ENCODE results near the gene HIP1.
"Not testable (repeated sequence)": the region's sequence is repeated elsewhere in the genome, so short reads cannot be mapped to it uniquely, and the experiment has no call there.

HIP1 gene

DNA sequence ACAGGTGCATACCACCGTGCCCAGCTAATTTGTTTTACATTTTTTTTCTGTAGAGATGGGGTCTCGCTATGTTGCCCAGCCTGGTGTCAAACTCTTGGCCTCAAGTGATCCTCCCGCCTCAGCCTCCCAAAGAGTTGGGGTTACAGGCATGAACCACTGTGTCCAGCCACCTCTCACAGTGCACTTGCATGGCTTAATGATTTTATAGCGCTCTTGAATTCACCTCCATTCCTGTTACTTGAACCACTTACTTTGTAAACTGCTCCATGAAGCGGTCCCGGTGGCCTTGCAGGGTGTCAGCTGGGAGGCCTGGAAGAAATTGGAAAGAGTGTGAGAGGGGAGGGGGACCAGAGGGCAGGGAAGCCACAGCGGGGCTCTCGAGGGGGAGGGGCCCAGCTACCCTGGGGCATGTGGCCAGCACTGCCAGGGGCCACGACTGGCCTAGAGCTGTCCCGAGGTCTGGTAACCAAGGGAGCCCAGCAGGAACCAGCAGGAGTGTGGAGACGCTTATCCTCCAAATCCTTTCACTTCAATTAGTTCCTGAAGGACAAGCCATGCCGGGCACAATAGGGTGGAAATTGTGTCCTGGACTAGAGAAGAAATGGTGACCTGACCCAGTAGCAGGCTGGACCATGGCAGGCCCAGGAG is 170.7 kb downstream of the HIP1 start:
- DNase-seq: no peak

DNA sequence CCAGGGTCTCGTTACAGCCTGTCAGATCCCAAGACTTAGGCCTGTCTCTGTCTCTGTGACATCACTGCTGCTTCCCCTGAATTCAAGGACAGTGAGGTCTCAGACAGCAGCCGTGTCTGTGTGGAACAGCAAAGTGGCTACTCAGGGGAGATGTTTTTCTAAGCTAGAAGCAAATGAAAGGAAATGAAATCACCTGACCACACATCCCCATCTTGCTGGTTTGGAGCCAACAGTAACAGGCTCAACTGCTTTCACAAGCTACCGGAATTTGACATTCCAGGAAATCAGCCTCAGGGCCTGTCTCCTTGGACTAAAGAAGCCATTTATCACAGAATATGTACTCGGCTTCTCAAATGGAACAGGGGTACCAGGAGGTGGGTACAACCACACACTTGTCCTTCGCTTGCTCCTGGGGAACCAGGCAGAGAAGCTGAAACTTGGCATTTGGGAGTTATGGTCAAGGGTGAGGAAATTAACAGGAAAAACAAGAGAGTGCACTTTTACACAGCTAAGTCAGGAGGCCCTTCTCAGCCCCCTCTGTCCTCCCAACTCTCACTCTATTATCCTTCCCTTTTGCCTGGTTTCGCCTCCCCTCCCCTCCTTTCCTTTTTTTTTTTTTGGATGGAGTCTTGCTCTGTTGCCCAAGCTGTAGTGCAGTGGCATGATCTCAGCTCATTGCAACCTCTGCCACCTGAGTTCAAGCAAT is 173.5 kb downstream of the HIP1 start:
- DNase-seq: no peak

DNA sequence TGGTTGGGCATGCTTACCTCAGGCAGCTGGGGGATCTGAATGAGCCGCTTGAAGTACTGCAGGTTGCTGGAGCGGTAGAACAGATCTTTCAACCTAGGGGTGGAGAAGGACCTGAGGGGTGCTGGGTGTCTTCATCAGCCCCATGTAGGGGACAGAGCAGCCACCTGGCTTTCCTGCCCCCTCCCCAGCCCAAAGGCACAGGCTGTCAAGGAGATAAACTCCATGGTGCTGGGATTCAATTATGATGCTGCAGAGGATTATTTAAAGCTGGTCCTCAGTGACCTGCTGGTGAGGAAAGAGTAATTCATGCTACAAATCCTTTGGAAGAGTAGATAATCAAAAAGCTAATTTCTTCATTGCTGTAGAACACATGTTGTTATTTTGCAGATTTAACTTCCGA is 175.6 kb downstream of the HIP1 start:
- no peak for DNase-seq

DNA sequence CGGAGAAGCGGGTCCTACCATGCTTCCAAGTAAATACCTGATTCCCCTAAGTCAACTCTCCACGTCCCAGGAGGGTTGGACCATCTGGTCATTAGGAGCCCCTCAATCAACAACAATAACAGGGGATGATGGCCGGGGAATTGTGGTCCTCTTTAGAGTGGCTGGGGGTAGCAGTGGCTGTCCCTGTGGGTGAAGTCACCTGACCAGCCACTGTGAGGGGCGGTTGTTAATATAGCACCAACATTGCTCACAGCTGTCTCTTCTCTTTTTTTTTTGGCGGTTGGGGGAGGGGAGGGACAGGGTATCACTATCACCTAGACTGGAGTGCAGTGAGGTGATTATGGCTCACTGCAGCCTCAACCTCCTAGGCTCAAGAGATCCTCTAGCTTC is 178.8 kb downstream of the HIP1 start:
- no peak for DNase-seq

DNA sequence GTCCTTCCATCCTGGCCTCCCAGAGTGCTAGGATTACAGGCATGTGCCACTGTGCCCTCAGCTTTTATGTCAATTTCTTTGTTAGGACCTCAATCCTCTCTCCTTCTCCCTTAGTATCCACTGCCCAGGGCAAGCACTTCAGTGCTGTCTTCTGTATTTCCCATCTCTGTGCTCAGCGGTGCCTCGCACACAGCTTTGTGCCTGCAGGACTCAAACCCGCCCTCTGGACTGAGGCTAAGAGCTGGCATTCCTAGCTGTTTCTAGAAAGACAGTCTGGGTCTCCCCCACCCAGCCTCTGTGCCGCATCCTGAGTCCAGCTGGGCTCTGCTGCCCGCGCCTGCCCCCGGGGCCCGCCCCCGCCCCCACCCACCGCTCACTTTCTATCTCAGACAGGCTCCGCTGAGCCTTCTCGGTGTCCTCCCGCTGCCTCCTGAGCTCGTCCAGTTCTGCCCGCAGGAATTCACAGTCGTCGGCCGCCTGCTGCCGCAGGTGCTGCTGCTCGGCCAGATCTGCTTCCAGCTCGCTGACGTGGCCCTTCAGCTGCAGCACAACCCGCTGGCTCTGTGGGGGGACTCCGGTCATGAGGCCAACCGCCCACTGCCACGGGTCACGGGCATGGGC is 179.3 kb downstream of the HIP1 start:
- DNase-seq: no peak

DNA sequence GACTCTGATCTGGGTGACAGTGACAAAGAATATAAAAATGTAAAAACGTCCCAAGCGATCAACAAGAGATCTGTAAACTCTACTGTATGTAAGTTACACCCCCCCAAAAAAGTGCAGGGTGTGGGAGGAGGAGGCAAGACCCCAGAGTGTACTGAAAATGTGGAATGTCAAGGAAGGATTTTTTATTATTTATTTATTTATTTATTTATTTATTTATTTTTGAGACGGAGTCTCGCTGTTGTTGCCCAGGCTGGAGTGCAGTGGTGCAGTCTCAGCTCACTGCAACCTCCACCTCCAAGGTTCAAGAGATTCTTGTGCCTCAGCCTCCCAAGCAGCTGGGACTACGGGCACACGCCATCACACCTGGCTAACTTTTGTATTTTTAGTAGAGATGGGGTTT is 181.9 kb downstream of the HIP1 start:
- DNase-seq: not testable (repeated sequence)

DNA sequence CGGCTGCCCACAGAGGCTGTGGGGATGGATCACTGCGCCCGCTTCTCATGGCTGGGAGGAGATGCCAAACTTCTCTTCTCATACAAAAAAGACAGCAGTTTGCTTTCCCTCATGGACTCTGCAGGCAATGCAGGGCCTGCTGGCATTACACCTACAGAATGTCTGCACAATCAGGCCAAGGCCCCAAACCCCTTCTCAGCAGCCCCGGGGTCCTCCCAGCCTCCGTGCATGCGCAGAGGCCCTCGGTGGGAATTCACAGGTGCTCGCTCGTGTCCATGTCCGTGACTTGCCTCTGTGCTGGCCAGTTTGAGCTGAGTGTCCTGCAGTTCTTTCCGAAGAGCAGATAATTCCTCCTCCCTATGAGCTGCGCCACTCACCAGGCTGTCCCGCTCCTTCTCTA is 183.0 kb downstream of the HIP1 start:
- no peak for DNase-seq

DNA sequence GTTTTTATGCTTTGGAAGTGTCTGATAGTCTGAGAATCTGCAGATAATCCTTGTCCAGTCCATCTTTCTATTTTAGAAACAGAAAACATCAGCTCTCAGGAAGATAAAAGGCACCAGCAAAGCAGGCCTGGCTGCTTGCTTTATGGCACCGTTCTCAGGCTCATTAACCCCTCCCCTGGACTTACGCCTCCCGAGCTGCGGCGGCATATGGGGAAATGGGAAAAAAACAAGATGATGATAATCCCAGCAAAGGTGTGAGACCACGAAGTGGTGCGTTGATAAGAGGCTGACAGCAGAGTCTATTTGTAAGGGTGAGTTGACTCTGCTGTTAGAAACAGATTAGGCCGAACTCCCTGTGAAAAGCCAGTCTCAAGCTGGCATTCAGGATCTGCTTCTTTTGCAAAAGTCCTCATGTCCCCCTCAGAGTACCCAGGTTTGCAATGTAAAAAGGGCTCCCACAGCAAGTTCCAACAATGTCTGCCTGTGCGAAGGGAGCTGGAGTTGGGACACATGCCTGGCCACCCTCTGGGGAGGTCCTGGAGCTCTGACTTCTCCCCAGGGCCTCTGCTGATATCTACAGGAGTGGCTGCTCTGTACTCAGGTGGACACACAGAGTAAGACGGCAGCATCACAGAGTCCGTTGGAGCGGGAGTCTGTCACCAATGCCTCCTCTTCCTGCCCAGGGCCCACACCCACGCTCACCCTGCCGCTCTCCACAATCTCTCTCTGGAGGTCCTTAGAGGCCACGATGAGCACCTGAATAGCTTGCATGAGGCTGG is 192.3 kb downstream of the HIP1 start:
- DNase-seq: no peak

DNA sequence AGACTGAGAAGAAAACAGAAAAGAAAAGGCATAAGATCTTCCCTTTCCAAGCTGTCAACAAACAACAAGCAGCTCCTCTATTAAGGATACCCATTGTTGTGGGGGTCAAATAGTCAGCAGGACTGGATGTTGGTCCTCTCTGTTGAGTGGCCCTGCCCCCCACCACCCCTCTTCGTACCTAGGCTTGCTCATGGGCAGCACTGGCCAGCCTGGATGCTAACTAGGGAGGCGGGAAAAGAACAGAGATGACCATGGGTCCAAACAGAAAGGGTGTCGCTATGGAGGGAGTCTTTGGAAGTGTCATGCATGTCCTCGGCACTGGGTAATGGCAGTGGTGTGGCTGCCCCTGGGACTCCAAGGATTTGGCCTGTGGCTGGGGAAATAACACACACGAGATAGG is 201.0 kb downstream of the HIP1 start:
- no peak for DNase-seq

DNA sequence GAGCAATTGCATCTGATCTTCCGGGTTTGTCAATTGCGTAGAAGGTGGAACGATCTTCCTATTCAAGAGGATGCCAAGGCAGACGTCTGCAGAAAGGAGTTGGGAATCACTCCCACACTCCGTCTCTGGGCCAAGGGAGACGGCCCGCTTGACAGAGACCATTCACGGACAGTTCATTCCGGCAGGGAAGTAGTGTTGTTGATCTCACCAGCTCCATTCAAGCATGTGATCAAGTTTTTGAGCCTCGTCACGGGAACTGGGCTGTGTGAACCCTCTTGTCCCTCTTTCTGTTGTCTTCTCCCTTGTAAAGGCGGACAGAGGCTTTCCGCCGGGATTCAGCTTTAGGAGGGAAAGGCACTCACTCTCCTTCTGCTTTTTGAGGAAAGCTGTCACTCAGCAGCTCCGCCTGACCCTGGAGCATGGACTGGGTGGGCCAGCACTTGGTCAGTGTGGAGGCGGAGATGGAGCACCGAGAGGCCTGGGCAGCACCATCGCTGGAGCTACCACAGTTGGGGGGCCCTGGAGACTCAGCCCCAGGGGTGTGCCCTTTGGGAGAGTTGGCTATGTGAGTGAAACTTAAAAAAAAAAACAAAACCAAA is 201.7 kb downstream of the HIP1 start:
- DNase-seq: no peak

DNA sequence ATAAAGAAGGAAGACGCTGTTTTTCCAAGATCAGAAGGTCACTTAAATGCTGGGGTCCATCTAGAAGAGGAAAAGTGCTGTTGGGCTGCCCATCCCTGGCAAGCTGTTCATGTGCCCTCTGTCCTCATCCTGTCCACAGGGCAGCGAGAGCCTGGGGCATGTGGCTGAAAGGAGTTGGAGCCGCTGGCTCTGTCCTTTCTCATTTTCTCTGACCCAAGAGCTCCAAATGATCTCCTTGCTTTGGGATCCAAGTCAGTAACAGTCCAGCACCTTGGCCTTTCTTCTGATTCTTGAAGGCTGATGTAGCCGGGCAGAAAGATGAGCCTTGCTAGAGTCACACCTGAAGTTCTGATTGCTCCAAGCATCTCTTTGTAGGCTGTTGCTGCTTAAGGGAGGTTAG is 202.2 kb downstream of the HIP1 start:
- no peak for DNase-seq

DNA sequence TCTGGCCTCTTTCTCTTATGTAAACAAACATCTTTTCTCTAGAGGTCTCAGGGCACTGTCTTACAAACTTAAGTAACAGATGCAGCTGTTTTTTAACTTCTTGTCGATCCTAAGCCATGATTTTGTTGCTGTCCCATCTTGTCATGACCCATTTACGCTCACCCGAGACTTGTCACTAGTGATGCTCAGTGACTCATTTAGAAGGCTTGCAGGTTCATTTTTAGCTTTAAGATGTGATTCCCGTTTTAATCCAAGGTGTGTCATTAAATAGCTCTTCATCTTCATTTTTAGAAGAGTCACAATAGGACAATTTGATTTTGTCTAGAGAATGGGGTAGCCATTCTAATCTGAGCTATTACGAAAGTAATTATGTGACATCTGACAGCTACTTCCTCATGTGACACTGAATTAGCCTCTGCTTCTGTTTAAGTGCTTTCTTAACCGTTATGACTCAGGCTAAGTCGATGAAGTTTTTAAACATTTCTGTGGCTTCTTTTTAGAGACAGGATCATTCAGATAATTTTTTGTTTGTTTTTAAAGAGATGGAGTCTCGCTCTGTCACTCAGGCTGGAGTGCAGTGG is 203.9 kb downstream of the HIP1 start:
- no peak for DNase-seq

DNA sequence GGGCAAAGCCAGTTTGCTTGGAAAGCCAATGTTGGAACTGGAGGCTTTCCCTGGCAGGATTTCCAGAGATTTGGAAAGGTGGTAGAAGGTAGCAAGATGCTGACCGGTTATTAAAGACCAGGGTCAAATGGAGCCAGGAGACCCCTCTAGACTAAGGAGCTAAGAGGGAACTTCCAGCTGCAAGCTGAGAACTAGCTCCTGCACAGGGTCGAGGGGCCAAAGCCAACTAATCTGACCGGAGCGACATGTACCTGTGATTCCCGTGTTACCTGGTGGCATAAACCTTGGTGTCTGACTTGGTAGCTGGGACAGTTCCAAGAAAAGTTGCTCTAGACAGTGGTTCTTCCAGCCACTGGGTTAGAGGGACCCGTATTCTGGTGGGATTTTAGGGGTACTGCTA is 204.8 kb downstream of the HIP1 start:
- no peak for DNase-seq

DNA sequence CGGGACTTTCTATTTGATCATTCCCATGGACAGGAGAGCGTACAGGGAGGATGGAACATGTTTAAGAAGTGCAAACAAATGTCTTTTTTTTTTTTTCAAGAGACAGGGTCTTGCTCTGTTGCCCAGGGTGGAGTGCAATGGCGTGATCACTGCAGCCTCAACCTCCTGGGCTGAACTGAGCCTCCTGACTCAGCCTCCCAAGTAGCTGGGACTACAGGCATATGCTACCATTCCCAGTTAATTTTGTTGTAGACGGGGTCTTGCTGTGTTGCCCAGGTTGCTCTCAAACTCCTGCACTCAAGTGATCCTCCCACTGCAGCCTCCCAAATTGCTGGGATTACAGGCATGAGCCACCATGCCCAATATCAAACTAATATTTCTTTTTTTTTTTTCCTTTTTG is 206.1 kb downstream of the HIP1 start:
- DNase-seq: no peak

DNA sequence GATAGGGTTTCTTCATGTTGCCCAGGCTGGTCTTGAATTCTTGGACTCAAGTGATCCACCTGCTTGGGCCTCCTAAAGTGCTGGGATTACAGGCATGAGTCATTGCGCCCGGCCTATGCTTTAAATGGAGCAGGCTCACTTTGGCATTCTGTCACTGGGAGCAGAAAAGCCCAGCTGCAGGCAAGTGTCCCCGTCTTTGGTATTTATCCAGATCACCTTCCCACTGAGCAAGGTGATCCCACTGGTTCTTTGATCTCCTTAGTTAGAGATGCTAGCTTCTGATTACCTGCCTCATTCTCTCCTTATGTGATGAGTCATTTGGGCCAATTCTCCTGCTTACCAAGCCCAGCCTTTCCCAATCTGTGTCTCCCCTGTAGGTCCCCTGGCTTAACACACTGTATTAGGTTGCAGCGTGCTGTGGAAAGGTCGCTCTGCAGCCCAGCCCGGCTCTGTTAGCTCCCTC is 207.4 kb downstream of the HIP1 start:
- DNase-seq: no peak

DNA sequence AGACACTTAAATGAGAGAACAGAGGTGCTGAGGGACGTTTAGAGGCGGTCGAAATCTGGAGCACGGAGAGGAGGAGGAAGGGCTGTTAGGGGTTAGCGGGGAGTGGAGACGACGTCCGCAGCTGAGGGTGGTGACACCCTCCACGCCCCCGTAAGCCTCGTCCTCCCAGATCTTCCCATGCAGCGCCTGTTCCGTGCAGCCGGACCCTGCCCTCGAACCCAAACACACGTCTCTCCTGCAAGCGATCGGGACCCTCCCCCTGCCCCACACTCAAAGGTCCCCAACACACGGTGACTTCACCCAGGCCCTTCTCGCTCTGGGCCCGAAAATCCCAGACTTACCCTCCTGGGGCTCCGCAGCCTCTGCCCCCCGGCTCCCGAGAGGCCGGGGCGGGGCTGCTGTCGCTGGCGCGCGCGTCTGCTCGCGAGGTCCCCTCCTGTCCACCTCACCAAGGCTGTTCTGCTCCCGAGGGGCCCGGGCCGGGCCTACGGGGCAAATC is 211.5 kb downstream of the HIP1 start:
- not testable (repeated sequence) for DNase-seq

DNA sequence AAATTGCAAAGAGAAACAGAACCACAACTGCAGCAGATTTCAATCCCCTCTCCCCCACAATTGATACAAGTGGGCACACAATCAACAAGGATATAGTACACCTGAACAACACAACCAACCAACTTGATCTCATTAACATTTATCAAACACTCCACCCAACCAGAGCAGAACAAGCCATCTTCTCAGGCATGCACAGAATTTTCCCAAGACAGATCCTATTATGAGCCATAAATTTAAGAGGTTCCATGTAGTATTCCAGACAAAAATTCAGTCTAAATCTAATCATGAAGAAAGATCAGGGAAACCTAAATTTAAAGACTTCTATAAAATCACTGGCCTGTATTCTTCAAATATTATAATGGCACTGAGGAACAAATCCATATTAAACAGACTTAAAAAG is 217.0 kb downstream of the HIP1 start:
- DNase-seq: not testable (repeated sequence)

DNA sequence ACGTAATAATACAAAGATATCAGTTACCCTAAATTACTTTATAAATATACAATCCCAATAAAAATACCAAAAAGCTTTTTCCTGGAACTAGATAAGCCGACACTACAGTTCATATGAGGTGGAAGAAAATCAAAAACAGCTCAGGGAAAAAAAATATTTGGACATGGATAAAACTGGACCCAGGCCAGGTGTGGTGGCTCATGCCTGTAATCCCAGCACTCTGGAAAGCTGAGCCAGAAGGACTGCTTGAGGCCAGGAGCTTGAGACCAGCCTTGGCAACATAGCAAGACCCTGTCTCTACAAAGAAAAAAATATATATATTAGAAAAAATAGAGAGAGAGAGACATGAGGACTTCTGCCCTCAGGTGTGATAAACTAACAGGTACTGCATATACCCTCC is 219.9 kb downstream of the HIP1 start:
- DNase-seq: not testable (repeated sequence)

DNA sequence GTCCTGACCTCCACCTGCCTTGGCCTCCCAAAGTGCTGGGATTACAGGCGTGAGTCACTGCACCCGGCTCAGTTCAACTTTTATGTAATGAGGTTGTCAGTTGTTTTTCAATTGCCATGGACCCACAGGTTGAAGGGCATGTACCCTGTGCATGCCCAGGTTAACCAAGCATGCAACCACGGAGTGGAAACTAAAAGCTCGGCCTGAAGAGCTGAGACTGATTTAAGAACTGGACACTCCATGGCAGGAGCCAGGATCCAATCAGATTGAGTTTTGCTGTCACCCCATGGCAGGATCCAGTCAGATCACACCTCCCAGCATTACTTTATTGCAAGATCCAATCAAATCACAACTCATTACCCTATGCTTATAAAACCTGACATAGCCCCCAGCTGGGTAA is 229.7 kb downstream of the HIP1 start:
- DNase-seq: not testable (repeated sequence)

DNA sequence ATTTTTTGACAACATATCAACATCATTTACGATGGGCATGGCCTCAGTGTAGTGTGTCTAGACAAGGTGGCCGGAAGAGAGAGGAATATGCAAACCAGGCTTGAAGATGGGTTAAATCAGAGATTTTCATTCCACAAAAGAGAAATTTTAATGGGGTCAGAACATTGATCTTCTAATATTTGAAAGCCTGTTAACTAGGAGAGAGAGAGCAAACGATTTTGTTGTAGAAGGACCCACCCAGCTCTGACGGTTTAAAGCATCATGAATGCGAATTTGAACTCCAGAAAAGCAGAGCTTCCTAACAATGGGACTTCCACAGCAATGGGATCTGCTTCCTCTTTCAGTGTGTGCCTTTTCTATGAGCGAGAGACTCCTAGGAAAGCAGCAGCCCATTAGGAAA is 246.7 kb downstream of the HIP1 start, which contains the start of gene SPDYE5:
Gene SPDYE5 (plus strand): TSS at position 301 of the 400 bp plus-strand sequence. CDS start 1,728 bp downstream, outside the sequence.
- DNase-seq: not testable (repeated sequence)

DNA sequence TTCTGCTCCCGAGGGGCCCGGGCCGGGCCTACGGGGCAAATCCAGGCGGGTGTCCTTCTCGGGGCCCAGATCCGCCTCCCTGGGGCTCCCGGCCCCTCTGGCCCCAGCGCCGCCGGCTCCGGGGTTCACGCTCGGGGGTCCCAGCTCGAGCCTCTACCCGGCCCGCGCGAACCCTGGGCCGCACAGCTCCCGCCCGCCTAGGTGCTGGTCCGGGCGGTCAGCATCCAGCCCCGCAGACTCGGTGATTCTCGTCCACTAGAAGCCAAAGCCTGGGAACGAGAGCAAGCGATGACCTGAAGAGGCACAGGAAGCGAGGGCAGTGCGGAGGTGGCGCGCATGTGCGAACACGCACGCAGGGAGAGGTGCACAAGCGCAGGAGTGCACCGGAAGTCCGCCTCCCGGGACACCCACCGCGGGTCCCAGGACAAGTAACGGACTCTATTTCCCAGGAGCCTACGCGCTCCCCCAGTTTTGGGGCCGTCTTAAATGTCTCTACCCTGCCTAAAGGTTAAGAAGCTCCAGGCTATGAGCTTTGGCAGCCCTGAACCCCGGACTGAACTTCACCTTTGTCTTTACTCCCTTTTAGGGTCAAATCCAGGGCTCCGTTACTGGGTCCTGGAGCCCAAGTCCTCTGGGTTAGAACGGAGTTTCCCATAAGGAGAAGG is 252.6 kb downstream of the HIP1 start, which contains the start of gene POM121C:
Gene POM121C (minus strand): TSS at position 321 of the 665 bp plus-strand sequence. CDS start 44,803 bp downstream, outside the sequence.
- peak; percentile 55 for DNase-seq

Measured in NCI-H2081 treated with DMSO at 0.1 percent for 48 hours (cell line).